ENCODE data around the gene SNED1.

- TF ChIP-seq, protein P1, sequence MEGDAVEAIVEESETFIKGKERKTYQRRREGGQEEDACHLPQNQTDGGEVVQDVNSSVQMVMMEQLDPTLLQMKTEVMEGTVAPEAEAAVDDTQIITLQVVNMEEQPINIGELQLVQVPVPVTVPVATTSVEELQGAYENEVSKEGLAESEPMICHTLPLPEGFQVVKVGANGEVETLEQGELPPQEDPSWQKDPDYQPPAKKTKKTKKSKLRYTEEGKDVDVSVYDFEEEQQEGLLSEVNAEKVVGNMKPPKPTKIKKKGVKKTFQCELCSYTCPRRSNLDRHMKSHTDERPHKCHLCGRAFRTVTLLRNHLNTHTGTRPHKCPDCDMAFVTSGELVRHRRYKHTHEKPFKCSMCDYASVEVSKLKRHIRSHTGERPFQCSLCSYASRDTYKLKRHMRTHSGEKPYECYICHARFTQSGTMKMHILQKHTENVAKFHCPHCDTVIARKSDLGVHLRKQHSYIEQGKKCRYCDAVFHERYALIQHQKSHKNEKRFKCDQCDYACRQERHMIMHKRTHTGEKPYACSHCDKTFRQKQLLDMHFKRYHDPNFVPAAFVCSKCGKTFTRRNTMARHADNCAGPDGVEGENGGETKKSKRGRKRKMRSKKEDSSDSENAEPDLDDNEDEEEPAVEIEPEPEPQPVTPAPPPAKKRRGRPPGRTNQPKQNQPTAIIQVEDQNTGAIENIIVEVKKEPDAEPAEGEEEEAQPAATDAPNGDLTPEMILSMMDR (IDR thresholded peaks at IDR 0.05; ENCODE audit: low read length) = no peak
- no peak for TF ChIP-seq EZH2phosphoT487 (IDR thresholded peaks at IDR 0.05; ENCODE audit: low read length)
- TF ChIP-seq EZH2 (optimal IDR thresholded peaks at IDR 0.05; ENCODE audit: low read depth, low read length) = no peak
Observed at GRCh38 chr2:241030883-241031282, 32.5 kb downstream of the SNED1 start.
